Measurements from ENCODE around the gene NCR1.
"Not testable (repeated sequence)": the region's sequence is repeated elsewhere in the genome, so short reads cannot be mapped to it uniquely, and the experiment has no call there.

NCR1 gene

DNA sequence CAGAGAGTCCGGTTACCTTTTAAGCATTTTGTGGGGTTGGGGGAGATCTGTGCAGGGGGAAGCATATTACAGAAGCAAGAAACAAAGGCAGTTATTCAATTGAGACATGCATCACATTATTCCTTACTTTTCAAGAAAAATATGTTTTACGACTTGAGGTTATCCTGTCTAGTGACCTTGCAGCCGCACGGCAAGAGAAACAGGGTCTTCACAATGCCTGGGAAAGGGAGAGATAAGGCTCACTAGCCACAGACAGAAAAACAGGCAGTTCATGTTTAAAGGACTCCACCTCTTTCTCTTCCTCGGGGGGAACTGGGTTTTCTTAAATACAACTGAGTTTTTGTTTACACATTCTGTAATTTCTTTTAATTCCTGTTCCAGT, 536 bp upstream of the NCR1 start:
- in situ Hi-C loops (cut with MboI; ENCODE audit: low sequenced_read_pairs): loop anchor here (25.0 kb wide), 1 partner anchor 418 kb away; no protein-coding TSS in a partner anchor

DNA sequence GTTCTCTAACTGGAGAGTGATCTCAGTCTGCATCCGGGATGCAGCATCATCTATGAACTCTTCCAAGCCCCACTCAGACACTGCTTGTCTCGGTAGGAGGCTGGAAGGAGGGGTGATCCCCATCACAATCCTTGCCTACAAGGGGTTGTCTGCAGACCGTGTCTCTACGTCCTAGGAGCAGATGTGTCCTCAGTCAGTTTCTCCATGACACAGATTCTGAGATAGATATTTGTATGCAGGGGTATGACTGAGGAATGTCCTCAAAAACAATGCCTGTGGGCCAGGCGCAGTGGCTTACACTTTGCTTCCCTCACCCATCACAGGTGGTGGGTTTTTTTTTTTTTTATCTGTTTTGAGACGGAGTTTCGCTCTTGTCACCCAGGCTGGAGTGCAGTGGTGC, 871 bp downstream of the NCR1 start:
- in situ Hi-C loops (cut with MboI; ENCODE audit: low sequenced_read_pairs): loop anchor here (25.0 kb wide), 1 partner anchor 420 kb away; no protein-coding TSS in a partner anchor

DNA sequence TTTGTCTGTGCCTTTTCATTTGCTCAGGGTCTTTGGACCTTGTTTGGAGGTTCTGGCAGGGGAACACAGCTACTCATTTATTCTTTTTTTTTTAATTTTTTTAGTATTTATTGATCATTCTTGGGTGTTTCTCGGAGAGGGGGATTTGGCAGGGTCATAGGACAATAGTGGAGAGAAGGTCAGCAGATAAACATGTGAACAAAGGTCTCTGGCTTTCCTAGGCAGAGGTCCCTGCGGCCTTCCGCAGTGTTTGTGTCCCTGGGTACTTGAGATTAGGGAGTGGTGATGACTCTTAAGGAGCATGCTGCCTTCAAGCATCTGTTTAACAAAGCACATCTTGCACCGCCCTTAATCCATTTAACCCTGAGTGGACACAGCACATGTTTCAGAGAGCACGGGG, 2.0 kb downstream of the NCR1 start:
- in situ Hi-C loops (cut with MboI; ENCODE audit: low sequenced_read_pairs): loop anchor here (25.0 kb wide), 1 partner anchor 421 kb away; no protein-coding TSS in a partner anchor

DNA sequence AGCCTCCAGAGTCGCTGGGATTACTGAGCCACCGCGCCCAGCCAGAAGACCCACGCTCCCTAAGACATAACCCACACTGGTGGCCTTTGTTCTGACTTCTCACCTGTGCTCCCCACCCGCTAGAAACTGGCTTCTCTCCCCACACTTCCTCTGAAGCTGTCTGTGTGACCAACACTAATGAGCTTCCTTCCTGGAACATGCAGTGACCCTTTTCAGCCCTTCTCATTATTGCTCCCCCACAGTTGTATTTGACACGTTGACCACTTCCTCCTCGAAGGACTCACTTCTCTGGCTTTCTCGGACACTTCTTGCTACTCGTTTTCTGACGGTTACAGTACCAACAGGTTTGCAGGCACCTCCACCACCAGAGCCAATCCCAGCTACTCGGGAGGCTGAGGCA, 10.9 kb downstream of the NCR1 start:
- in situ Hi-C loops (cut with MboI; ENCODE audit: low sequenced_read_pairs): loop anchor here (25.0 kb wide), 1 partner anchor 430 kb away; no protein-coding TSS in a partner anchor

DNA sequence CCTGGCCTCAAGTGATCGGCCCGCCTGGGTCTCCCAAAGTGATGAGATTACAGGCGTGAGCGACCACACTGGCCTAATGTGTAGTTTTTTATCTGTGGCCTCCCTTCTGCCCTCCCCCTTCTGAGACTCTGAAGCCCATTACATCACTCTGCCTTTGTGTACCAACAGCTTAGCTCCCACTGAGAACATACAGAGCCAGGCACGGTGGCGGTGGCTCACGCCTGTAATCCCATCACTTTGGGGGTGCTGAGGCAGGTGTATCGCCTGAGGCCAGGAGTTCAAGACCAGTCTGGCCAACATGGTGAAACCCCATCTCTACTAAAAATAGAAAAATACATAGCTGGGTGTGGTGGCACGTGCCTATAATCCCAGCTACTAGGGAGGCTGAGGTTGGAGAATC, 12.6 kb downstream of the NCR1 start:
- in situ Hi-C loops (cut with MboI; ENCODE audit: low sequenced_read_pairs): loop anchor here (25.0 kb wide), 1 partner anchor 431 kb away; no protein-coding TSS in a partner anchor

DNA sequence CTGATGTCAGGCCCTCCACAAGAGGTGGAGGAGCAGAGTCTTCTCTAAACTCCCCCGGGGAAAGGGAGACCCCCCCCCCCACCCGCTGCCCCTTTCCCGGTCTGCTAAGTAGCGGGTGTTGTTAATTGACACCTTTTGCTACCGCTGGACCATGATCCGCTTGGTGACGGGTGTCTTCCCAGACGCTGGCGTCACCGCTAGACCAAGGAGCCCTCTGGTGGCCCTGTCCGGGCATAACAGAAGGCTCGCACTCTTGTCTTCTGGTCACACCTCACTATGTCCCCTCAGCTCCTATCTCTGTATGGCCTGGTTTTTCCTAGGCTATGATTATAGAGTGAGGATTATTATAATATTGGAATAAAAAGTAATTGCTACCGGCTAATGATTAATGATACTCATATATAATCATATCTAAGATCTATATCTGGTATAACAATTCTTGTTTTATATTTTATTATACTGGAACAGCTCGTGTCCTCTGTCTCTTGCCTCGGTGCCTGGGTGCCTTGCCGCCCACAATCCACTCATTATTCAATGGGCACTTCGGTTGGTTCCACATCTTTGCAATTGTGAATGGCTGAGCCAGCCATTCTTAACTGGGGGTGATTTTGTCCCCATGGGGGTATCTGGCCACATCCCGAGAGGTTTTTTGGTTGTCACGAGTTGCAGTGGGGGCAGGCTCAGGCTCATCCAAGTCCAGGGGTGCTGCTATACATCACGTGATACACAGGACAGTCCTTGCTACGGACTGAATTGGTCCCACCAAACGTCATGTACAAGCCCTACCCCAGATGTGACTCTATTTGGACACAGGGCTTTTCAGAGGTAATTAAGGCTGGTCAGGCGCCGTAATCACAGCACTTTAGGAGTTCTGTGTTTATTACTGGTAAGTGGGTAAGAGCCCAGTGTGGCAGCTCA, 14.0 kb downstream of the NCR1 start:
- in situ Hi-C loops (cut with MboI; ENCODE audit: low sequenced_read_pairs): loop anchor here (25.0 kb wide), 1 partner anchor 433 kb away; no protein-coding TSS in a partner anchor

DNA sequence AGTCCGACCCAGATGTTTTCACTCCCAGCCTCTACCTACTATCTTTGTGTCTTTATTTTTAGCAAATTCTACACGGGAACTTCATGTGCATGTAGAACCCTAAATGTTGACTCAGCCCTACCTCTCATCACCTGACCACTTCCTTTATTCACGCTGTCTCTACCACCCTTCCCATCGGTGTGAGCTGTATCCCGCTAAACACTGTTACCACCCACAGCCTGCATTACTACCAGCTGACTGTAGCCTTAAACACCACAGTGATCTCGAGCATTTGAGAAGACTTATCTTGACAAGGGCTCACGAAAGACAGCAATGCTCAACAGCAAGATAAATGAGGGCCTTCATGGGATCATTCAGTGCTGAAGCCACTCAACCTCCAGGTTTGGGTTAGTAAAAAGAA, 15.1 kb downstream of the NCR1 start:
- in situ Hi-C loops (cut with MboI; ENCODE audit: low sequenced_read_pairs): loop anchor here (25.0 kb wide), 1 partner anchor 434 kb away; no protein-coding TSS in a partner anchor

DNA sequence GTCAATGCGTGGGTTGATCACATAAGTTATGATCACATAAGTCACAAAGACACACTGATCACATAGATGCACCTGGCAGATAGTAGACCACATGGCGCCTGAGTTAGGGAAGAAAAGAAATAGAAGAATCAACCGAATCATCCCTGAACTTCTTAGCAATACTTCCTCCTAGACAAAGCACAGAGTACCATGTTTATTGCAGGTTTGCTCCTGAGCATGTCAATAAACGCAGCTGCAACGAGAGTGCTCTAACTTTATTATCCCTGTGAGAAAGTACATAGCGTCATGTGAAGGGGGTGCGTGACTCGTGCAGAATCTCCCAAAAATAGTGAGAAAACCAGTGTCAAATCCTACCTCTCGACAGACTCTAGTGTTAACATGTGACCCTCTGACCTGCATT, 17.3 kb downstream of the NCR1 start:
- in situ Hi-C loops (cut with MboI; ENCODE audit: low sequenced_read_pairs): loop anchor here (25.0 kb wide), 1 partner anchor 436 kb away; no protein-coding TSS in a partner anchor

DNA sequence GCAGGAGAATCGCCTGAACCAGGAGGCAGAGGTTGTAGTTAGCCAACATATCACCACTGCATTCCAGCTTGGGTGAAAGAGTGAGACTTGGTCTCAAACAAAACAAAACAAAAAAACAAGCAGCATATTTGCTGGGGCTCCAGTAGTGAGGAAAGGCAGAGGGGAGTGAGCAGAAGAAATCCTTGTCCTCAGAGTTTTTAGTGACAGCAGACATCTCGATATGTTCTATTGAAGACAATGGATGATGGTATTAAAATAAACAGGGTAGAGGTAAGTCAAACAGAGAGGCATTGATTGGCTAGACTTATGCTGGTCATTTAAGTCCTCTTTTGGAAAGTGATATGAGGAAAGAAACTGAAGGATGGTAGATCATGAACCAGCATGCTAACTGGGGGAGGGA, 22.4 kb downstream of the NCR1 start:
- in situ Hi-C loops (cut with MboI; ENCODE audit: low sequenced_read_pairs): no loop called here

DNA sequence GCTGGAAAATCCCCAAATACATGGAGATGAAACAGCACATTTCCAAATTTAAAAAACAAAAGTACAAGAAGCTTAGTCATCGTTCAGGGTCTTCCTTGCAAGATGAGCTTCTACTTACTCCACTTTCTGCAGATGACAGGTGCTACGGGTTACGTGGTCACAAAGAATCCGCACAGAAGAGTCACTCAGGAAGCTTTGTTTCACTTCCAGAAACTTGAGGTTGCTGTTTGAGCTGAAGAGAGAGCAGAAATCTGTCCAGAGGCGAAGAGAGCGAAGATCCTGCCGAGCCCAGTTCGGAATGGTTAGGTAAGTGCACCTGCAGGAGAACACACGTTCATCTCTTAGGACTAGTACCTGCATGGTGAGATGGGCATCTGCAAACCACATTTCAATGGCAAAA, 32.0 kb downstream of the NCR1 start:
- in situ Hi-C loops (cut with MboI; ENCODE audit: low sequenced_read_pairs): no loop called here

DNA sequence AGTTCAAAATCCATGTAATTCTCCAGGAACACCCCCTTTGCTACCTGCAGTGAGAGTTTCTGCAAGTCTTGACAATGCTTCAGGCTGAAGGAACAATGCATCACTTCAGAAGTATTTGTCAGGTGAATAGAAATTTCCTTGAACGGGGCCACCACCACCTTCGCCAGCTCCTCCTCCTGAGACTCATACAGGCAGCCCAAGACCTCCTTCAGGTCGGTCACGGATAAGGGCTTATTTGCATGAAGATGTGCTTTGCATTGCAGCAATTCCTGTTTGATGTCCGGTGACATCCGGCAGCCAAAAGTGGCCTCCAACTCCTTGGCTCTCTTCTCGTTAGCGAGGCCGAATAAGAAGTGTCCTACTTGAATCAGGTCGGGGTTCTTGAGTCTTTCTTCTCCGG, 33.0 kb downstream of the NCR1 start:
- in situ Hi-C loops (cut with MboI; ENCODE audit: low sequenced_read_pairs): no loop called here

DNA sequence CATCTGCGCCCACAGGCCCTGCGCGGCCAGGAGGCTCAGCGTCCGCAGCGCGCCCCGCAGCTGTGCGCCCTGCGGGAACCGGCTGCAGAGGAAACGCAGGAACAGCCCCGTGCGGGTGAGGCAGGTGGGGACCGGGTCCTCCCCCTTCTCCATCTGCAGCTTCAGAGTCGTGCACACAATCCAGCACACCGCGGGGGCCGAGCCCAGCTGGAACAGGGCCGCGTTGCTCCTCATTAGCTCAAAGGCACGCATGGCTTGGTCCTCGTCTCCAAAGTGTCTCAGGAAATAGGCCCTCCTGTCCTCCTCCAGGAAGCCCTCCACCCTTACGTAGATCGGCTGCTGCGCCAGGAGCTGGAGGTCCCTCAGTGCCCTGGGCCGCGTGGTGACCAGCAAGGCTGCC, 33.6 kb downstream of the NCR1 start:
- in situ Hi-C loops (cut with MboI; ENCODE audit: low sequenced_read_pairs): not testable (repeated sequence)

DNA sequence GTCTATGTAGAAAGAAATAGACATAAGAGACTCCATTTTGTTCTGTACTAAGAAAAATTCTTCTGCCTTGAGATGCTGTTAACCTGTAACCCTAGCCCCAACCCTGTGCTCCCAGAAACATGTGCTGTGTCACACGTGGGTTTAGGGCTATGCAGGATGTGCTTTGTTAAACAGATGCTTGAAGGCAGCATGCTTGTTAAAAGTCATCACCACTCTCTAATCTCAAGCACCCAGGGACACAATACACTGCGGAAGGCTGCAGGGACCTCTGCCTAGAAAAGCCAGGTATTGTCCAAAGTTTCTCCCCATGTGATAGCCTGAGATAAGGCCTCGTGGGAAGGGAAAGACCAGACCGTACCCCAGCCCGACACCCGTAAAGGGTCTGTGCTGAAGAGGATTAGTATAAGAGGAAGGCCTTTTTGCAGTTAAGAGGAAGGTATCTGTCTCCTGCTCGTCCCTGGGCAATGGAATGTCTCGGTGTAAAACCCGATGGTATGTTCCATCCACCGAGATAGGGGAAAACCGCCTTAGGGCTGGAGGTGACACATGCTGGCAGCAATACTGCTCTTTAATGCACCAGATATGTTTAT, 37.9 kb downstream of the NCR1 start:
- in situ Hi-C loops (cut with MboI; ENCODE audit: low sequenced_read_pairs): not testable (repeated sequence)

DNA sequence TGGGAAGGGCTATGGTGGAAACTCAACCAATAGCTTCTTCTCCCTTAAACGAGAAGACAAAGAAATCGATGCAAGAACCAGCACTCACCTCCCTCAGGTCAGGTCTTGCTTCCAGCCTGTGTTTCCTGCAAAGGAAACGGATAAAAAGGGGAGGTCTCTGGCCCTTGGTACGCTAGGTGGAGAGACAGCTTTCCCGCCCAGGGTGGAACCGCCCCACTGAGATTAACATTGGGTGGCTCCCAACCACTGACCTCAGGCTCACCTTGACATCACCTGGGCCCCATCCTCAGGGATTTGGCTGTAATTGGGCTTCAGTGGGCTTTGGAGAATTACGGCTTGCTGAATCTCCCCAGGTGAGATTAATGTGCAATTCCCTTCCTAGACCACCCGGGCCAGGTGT, 41.4 kb downstream of the NCR1 start, which contains the start of gene NLRP7:
TSS of gene NLRP7 (minus strand) at position 150 of the 400 bp plus-strand sequence.
- in situ Hi-C loops (cut with MboI; ENCODE audit: low sequenced_read_pairs): no loop called here

DNA sequence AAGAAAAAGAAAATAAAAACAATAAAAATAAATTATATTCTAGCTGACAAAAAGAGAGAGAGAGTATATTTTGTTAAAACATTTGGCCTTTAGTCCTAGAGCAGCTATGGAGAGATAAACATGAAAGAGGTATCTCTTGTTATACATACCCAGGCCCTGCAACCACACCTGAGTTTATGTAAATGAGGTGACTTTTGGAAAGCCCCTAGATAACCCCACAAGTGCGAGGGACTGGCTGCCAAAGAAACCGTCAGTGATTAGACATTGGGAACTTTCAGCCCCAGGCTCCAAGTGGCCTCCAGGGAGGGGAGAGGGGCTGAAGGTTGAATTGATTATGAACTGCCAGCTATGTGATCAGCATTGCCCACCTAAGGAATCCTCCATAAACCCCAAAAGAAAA, 43.5 kb downstream of the NCR1 start:
- in situ Hi-C loops (cut with MboI; ENCODE audit: low sequenced_read_pairs): no loop called here

DNA sequence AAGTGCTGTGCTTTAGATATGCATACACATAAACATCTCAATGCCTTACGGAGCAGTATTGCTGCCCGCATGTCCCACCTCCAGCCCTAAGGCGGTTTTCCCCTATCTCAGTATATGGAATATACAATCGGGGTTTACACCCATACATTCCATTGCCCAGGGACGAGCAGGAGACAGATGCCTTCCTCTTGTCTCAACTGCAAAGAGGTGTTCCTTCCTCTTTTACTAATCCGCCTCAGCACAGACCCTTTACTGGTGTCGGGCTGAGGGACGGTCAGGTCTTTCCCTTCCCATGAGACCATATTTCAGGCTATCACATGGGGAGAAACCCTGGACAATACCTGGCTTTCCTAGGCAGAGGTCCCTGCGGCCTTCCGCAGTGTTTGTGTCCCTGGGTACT, 44.6 kb downstream of the NCR1 start:
- in situ Hi-C loops (cut with MboI; ENCODE audit: low sequenced_read_pairs): not testable (repeated sequence)

DNA sequence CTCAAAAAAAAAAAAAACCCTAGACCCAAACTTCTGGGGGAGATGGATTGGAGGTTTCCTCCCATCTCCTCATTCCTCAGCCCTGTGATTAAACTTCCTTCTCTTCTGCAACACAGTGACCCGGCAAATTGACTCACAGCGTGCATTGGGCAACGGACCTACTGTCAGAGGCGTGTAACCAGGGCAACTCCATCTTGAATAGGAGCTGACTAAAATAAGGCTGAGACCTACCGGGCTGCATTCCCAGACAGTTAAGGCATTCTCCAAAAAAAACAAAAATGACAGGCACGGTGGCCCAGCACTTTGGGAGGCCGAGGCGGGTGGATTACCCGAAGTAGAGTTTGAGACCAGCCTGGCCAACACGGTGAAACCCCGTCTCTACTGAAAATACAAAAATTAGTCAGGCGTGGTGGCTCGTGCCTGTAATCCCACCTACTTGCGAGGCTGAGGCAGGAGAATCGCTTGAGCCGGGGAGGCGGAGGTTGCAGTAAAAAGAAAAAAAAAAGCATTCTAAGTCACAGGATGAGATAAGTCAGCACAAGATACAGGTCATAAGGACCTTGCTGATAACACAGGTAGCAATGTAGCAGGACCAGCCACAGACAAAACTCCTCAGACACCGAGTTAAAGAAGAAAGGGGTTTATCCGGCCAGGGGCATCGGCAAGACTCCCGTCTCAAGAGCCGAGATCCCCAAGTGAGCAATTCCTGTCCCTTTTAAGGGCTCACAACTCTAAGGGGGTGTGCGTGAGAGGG, 46.8 kb downstream of the NCR1 start:
- in situ Hi-C loops (cut with MboI; ENCODE audit: low sequenced_read_pairs): no loop called here

DNA sequence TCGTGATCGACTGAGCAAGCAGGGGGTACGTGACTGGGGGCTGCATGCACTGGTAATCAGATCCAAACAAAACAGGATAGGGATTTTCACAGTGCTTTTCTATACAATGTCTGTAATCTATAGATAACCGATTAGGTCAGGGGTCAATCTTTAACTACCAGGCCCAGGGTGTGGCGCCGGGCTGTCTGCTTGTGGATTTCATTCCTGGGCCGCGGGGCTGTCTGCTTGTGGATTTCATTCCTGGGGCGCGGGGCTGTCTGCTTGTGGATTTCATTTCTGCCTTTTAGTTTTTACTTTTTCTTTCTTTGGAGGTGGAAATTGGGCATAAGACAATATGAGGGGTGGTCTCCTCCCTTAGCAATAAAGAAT, 47.4 kb downstream of the NCR1 start:
- in situ Hi-C loops (cut with MboI; ENCODE audit: low sequenced_read_pairs): not testable (repeated sequence)

DNA sequence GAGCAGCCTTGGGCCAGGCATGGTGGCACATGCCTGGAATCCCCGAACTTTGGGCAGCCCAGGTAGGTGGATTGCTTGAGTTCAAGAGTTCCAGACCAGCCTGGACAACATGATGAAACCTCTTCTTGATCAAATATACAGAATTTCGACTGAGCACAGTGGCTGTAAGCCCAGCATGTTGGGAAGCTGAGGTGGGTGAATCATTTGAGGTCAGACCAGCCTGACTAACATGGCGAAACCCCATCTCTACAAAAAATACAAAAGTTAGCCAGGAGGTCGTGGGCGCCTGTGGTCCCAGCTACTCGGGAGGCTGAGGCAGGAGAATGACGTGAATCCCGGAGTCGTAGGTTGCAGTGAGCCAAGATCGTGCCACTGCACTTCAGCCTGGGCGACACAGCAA, 49.4 kb downstream of the NCR1 start:
- in situ Hi-C loops (cut with MboI; ENCODE audit: low sequenced_read_pairs): no loop called here

DNA sequence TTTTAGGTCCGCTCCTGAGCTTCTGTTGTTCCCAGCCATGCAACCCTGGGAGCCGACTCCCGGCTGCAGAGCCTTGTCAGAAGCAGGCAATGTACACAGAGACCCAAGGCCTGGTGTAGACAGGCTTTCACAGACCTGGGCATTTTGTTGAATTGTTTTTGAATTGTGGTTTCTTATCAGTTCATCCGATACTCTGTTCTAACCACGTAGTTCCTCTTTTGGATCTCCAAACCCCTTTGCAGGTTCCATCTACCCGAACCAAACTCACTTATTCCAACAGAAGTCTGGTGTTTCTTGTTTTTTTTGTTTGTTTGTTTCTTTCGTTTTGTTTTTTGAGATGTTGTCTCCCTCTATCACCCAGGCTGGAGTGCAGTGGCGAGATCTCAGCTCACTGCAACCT, 53.9 kb downstream of the NCR1 start:
- in situ Hi-C loops (cut with MboI; ENCODE audit: low sequenced_read_pairs): no loop called here

Measured in HL-60/S4 (cell line).